Left ventricle myocardium superior (tissue), 1 donor: ENCODE measurements around the gene TMEM176B. TPM values are rescaled to one million over a fixed set of nuclear protein-coding genes. Genes with fewer than 3 reads are reported as not detected.

ENCODE experiments used
- total RNA-seq: library from RNA; stranded (reverse); fragmentation: NEBNext Ultra II Directional; extraction: Animal tissue kit (Norgen Biotek cat#: 25700); gene quantifications from one replicate; pipeline ENCODE4 v1.2.1, GENCODE V29; 2021
- donor health status: DM: no; HTN: yes; CAD: no; lungs with severe emphysema.

The TMEM176B gene
- total RNA-seq, 1 donor from 2014 or later, result 45.2 TPM

Other genes starting within 250 kb of the TMEM176B start
- gene GIMAP4, start 233.0 kb downstream of the TMEM176B start, total RNA-seq, result 40.2 TPM
- 31.5 TPM for gene GIMAP6, start 168.0 kb downstream of the TMEM176B start, total RNA-seq
- 6.9 TPM for gene GIMAP2, start 114.7 kb downstream of the TMEM176B start, total RNA-seq
- gene GIMAP1, start 83.8 kb downstream of the TMEM176B start, total RNA-seq, result 6.7 TPM
- gene GIMAP5, start 62.9 kb downstream of the TMEM176B start, total RNA-seq, result 9.8 TPM
- 30.1 TPM for gene TMEM176A, start 405 bp upstream of the TMEM176B start, total RNA-seq
- gene AOC1, start 52.2 kb upstream of the TMEM176B start, total RNA-seq, result 0.17 TPM
- 107 TPM for gene KCNH2, start 178.0 kb upstream of the TMEM176B start, total RNA-seq
- 10.9 TPM for gene NOS3, start 190.7 kb upstream of the TMEM176B start, total RNA-seq
- gene ATG9B, start 224.1 kb upstream of the TMEM176B start, total RNA-seq, result not detected
- 29.7 TPM for gene ABCB8, start 228.1 kb upstream of the TMEM176B start, total RNA-seq
- gene ASIC3, start 248.2 kb upstream of the TMEM176B start, total RNA-seq, result 8.6 TPM